NCI-H748 (cell line): ENCODE results near the gene EVI5L.

Experiments used
- DNase-seq: peaks from one replicate; lab custom pipeline; 2025; ENCODE audit not compliant: unreplicated experiment; lab: John Stamatoyannopoulos, UW

Gene EVI5L

GRCh38 chr19:7894612-7895309 is 64.7 kb downstream of the EVI5L start:
- no peak for DNase-seq

DNA sequence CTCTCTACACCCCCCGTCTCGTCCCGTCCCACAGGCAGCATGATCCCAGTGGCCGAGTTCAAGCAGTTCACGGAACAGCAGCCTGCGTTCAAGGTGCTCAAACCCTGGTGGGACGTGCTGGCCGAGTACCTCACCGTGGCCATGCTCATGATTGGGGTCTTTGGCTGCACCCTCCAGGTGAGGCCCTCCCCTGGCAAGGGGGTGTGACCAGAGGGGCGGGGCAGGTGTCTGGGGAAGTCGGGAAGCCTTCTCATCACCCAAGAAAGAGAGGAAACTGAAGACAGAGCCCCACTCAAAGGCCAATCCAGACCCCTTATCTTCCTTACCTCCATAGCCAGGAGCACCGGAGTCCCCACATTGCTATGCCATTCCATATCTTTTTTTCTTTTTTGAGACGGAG is 65.5 kb downstream of the EVI5L start:
- no peak for DNase-seq

DNA sequence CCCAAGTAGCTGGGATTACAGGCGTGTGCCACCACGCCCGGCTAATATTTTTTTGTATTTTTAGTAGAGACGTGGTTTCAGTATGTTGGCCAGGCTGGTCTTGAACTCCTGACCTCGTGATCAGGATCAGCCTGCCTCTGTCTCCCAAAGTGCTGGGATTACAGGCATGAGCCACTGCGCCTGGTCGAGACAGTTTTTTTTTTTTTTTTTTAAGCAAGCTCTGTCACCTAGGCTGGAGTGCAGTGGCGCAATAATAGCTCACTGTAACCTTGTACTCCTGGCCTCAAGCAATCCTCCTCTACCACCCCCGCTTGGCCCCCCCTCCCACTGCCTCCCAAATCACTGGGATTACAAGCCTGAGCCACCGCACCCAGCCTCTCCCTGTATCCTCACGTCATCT is 67.3 kb downstream of the EVI5L start:
- DNase-seq = no peak

- DNase-seq = no peak
Observed at GRCh38 chr19:7898967-7899366, 68.9 kb downstream of the EVI5L start.

- DNase-seq = no peak
Observed at GRCh38 chr19:7899751-7900378, 69.8 kb downstream of the EVI5L start.

GRCh38 chr19:7900401-7900870 is 70.4 kb downstream of the EVI5L start:
- DNase-seq = no peak

- DNase-seq = no peak
Observed at GRCh38 chr19:7900931-7901330, 70.9 kb downstream of the EVI5L start.

GRCh38 chr19:7901337-7901736 is 71.3 kb downstream of the EVI5L start:
- DNase-seq = no peak

DNA sequence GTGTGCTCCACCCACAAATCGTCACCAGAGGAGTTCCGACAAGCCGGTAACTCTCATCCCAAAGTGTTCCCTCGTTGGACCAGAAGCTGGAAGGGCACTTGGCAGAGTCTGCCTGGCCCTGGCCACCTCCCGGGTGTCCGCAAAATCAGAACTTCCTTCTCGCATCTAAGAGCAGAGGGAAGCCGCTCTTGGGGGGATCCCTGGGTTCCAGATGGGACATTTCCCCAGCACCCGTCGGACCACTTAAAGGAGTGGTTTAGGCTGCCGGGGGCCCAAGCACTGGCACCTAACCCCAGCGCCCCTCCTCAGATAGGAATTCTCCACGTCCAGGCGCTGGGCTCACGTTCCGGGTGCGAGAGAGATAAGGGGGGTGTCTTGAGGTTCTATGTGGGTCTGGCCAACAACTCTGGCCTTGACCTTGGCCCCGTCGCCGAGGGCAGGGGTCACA is 72.8 kb downstream of the EVI5L start:
- DNase-seq = no peak

DNA sequence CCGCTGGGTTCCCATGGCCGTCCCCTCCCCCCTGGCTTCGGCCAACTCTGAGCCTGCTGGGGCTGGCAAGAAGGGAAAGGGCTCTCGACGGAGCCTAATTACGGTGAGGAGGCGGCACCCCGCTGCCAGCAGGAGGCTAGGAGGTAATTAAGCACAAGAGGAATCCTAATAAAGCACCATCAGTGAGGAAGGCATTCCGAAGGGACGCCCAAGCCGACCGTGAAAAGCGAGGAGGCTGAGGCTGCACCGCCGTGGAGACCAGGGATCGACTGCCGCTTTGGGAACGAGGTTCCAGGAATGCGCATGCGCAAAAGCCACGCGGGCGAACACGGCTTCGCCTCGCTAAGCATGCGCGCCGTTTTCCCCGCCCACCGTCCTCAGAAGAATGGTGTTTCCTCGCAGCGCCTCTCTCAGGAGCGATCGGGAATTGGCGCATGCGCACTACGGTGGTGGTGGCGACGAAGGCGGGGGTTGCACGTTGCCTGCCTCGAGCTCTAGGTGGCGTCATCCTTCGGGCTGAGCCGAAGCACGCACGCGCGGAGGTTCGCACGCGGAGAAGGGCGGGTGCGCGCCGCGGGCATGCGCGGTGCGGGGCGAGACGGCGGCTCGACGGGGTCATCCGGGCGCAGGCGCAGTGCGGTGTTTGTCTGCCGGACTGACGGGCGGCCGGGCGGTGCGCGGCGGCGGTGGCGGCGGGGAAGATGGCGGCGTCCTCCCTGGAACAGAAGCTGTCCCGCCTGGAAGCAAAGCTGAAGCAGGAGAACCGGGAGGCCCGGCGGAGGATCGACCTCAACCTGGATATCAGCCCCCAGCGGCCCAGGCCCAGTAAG is 73.4 kb downstream of the EVI5L start, which contains the start of gene MAP2K7:
MAP2K7 (plus strand) TSS at position 634 of the 830 bp plus-strand sequence; CDS start at position 702, 68 bp downstream.
- DNase-seq = peak; percentile 96

DNA sequence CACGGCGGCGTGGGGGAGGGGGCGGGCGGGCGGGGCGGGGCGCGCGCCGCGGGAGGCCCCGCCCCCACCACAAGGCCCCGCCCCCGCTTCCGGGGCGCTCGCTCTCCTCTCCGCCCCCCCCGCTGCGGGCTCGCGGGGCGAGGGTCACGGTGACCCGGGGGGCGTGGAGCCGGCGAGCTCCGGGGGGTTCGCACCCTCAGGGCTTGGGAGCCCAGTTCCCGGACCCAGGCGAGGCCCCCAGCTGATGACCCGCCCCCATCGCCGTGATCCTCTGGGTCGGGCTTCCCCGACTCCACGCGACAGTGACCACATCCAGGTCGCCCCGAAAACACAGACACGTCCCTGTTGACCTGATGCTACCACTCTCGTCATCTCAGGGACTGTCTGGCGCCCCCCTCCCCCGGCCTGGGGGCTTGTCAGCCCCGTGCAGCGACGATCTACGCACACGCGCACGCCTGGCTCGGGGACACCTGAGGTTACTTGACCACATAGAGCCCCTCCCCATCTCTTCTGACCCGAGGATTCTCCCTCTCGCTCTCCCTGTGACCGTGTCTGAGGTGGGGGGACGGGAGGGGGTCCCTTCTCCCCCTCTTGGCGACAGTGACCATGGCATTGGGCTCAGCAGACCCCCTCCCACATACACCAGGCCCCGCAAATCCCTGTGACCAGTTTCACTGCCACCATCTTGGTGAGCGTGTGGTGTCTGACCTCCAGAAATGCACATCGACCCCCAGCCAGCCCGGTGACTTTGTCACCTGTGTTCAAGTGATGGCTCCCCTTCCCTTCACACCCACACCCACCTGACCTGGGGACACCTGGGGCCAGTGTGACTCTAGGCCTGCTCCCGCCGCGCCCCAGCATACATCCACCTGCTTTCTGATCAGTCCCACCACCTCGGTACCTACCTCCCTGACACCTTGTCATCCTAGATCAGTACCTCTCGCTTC is 74.3 kb downstream of the EVI5L start:
- peak; percentile 32 for DNase-seq

- DNase-seq = no peak
Observed at GRCh38 chr19:7905268-7905667, 75.2 kb downstream of the EVI5L start.

- no peak for DNase-seq
Observed at GRCh38 chr19:7905859-7906258, 75.8 kb downstream of the EVI5L start.

DNA sequence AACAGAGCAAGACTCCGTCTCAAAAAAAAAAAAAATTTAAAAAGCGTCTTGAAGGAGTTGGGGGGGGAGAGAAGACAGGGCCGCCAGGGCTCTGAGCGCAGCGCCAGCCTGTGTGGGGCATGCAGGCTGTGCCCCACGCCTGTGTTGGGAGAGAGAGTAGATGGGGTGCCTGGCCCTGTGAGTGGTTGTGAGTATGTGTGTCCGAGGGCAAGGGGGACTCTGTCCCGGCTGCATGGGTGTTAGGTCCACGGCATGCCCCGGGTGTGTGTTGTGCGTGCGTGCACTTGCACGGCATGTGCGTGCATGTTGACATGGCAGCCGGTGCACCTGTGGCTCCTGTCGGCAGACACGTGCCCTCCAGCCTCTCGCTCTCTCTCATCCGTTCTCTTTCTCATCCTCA is 77.1 kb downstream of the EVI5L start:
- DNase-seq = no peak

DNA sequence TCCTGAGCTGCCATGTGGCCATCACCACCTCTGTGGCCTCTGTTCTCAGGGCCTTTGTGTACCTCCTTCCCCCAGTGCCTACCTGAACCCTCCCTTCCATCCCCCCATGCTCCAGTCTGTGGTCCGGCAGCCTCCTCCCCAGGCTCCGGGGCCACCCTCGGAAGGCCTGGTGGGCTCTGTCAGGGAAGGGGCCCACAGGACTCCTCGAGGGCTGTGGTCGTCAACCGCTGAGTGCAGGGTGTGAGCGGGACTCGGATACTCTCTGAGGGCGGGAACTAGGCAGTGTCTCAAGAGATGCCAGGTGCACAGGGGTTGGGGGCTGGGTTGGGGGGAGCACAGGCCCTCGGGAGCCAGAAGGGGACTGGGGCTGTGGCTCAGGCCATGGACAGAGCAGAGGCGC is 77.5 kb downstream of the EVI5L start:
- DNase-seq = no peak

- DNase-seq = no peak
Observed at GRCh38 chr19:7908078-7908699, 78.2 kb downstream of the EVI5L start.

- DNase-seq = no peak
Observed at GRCh38 chr19:7908742-7909461, 78.9 kb downstream of the EVI5L start.

DNA sequence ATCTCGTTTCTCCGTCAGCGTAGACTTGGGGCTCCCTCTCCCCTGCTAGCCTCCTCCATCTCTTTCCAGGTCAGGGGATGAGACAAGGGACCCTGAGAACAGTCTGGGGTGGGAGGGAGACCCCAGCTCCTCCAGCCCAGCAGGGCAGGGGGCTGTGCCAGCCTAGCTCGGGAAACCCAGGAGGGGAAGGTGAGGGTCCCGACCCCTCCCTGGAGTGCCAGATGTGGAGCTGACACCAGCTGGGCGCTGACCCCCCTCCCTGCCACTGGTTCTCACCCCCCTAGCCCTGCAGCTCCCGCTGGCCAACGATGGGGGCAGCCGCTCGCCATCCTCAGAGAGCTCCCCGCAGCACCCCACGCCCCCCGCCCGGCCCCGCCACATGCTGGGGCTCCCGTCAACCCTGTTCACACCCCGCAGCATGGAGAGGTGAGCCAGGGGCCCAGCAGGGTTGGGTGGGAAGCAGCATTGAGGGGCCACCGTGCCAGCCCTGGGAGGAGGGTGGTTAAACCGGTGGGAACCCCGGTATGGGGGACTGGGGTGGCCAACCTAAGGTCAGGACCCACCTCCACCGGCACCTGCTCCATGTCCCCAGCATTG is 79.6 kb downstream of the EVI5L start:
- no peak for DNase-seq
